IMR-90 (cell line): Measurements from ENCODE around the gene TRPC1. TPM values are rescaled to one million over a fixed set of nuclear protein-coding genes. Genes with fewer than 3 reads are reported as not detected.

Source experiments
- ATAC-seq: fragments of 200-7000 bp; cut with Tn5 transposase; 2 replicates; pipeline ENCODE4 v1.9.1; 2020; ENCODE audit warnings: low read depth, mild to moderate bottlenecking, moderate library complexity
- BruUV-seq: library from RNA; stranded (reverse); fragments of 400-500 nt; replicated peaks from 2 replicates; lab custom pipeline; 2021; lab: Mats Ljungman, UMichigan
- CTCF ChIA-PET: fragments of 300-600 bp; formaldehyde crosslinking; extraction: SDS; loops from one replicate; lab custom pipeline; 2021; ENCODE audit warnings: antibody characterized with exemption; lab: Yijun Ruan, JAX
- POLR2A ChIA-PET: fragments of 300-600 bp; sonication (Branson Sonifier 250); formaldehyde crosslinking; loops from one replicate; lab custom pipeline; 2022; ENCODE audit warnings: antibody characterized with exemption; ENCODE audit not compliant: unreplicated experiment; lab: Charles Lee
- DNase-seq: peaks from one replicate; pipeline ENCODE4 v3.0.0; 2013
- H2AFZ ChIP-seq: replicated peaks from 2 replicates; pipeline ENCODE3; 2013; ENCODE audit warnings: low read length, mild to moderate bottlenecking; ENCODE audit not compliant: poor library complexity
- H2AK5ac ChIP-seq: 2 replicates; pipeline ENCODE4 v1.6.1; 2013; ENCODE audit warnings: low read depth, low read length, inconsistent platforms
- H2AK9ac ChIP-seq: replicated peaks from 2 replicates; pipeline ENCODE3; 2013; ENCODE audit warnings: mild to moderate bottlenecking, low read depth, low read length, moderate library complexity; ENCODE audit not compliant: poor library complexity
- H2BK120ac ChIP-seq: 2 replicates; pipeline ENCODE4 v1.6.1; 2013; ENCODE audit warnings: low read depth, low read length, inconsistent platforms
- H2BK15ac ChIP-seq: 3 replicates; pipeline ENCODE4 v1.6.1; 2013; ENCODE audit warnings: low read depth, low read length, inconsistent platforms
- H2BK20ac ChIP-seq: 2 replicates; pipeline ENCODE4 v1.6.1; 2013; ENCODE audit warnings: low read depth, mild to moderate bottlenecking, inconsistent platforms, low read length, moderate library complexity
- H2BK5ac ChIP-seq: 2 replicates; pipeline ENCODE4 v1.6.1; 2013; ENCODE audit warnings: mild to moderate bottlenecking, low read depth, low read length, inconsistent platforms; ENCODE audit not compliant: poor library complexity, severe bottlenecking
- H3K14ac ChIP-seq: replicated peaks from 2 replicates; pipeline ENCODE4 v1.6.1; 2013; ENCODE audit warnings: low read depth, low read length, inconsistent platforms
- H3K18ac ChIP-seq: 2 replicates; pipeline ENCODE4 v1.6.1; 2013; ENCODE audit warnings: low read depth, low read length, control low read depth
- H3K23ac ChIP-seq: 2 replicates; pipeline ENCODE4 v1.6.1; 2013; ENCODE audit warnings: low read depth, low read length, inconsistent platforms
- H3K27ac ChIP-seq: 2 replicates; pipeline ENCODE4 v1.5.1; 2013; ENCODE audit warnings: mild to moderate bottlenecking, control low read depth, low read length; ENCODE audit not compliant: insufficient read depth
- H3K27me3 ChIP-seq: 2 replicates; pipeline ENCODE4 v1.6.1; 2013; ENCODE audit warnings: low read length; ENCODE audit not compliant: control insufficient read depth, insufficient read depth
- H3K36me3 ChIP-seq: 2 replicates; pipeline ENCODE4 v1.6.1; 2013; ENCODE audit warnings: low read length, mixed read lengths; ENCODE audit not compliant: control insufficient read depth, insufficient read depth
- H3K4ac ChIP-seq: 2 replicates; pipeline ENCODE4 v1.6.1; 2013; ENCODE audit warnings: low read depth, low read length, inconsistent platforms
- H3K4me1 ChIP-seq: 2 replicates; pipeline ENCODE4 v1.6.1; 2013; ENCODE audit warnings: low read length, mixed read lengths; ENCODE audit not compliant: control insufficient read depth, insufficient read depth
- H3K4me2 ChIP-seq: 2 replicates; pipeline ENCODE4 v1.6.1; 2013; ENCODE audit warnings: low read depth, mild to moderate bottlenecking, control low read depth, low read length, moderate library complexity
- H3K4me3 ChIP-seq: 2 replicates; pipeline ENCODE4 v1.5.1; 2013; ENCODE audit warnings: low read depth, mild to moderate bottlenecking, control low read depth, low read length, moderate library complexity; ENCODE audit not compliant: insufficient read depth
- H3K56ac ChIP-seq: 2 replicates; pipeline ENCODE4 v1.6.1; 2013; ENCODE audit warnings: low read length, inconsistent platforms; ENCODE audit not compliant: insufficient read depth; ENCODE audit errors: extremely low read depth
- H3K79me1 ChIP-seq, 2 experiments: 2 replicates each; pipeline ENCODE4 v1.6.1; 2013; ENCODE audit warnings: low read length in 2 of 2, inconsistent platforms in 1 of 2, low read depth in 1 of 2
- H3K9ac ChIP-seq: 2 replicates; pipeline ENCODE4 v1.6.1; 2013; ENCODE audit warnings: low read depth, low read length, control low read depth
- H3K9me1 ChIP-seq: 2 replicates; pipeline ENCODE4 v1.6.1; 2013; ENCODE audit warnings: low read length, inconsistent platforms; ENCODE audit not compliant: insufficient read depth
- H3K9me3 ChIP-seq: 2 replicates; pipeline ENCODE4 v1.6.1; 2013; ENCODE audit warnings: low read length; ENCODE audit not compliant: control insufficient read depth, insufficient read depth
- H4K20me1 ChIP-seq: 2 replicates; pipeline ENCODE4 v1.6.1; 2013; ENCODE audit warnings: low read length, inconsistent platforms; ENCODE audit not compliant: insufficient read depth
- H4K5ac ChIP-seq: 2 replicates; pipeline ENCODE4 v1.6.1; 2013; ENCODE audit warnings: mild to moderate bottlenecking, low read depth, low read length, control low read depth
- H4K8ac ChIP-seq, 2 experiments: 2 replicates each; pipeline ENCODE4 v1.6.1; 2013; ENCODE audit warnings: low read depth in 2 of 2, low read length in 2 of 2, control low read depth in 1 of 2, inconsistent platforms in 1 of 2
- H4K91ac ChIP-seq: 2 replicates; pipeline ENCODE4 v1.6.1; 2013; ENCODE audit warnings: low read depth, low read length, inconsistent platforms; ENCODE audit not compliant: insufficient read depth
- CEBPB ChIP-seq: IDR thresholded peaks from 2 replicates; pipeline ENCODE4 v1.6.1; 2012; ENCODE audit warnings: low read depth, low read length, improper control_type of control experiment
- CHD1 ChIP-seq: IDR thresholded peaks from 2 replicates; pipeline ENCODE4 v1.6.1; 2012; ENCODE audit warnings: low read depth, low read length, improper control_type of control experiment
- CTCF ChIP-seq: conservative IDR thresholded peaks from 2 replicates; pipeline ENCODE4 v1.5.1; 2012; ENCODE audit warnings: mild to moderate bottlenecking, low read depth, low read length, improper control_type of control experiment
- MAFK ChIP-seq: IDR thresholded peaks from 2 replicates; pipeline ENCODE4 v1.6.1; 2012; ENCODE audit warnings: low read depth, low read length, improper control_type of control experiment
- MXI1 ChIP-seq: IDR thresholded peaks from 2 replicates; pipeline ENCODE4 v1.6.1; 2012; ENCODE audit warnings: low read depth, mild to moderate bottlenecking, low read length, moderate library complexity, borderline replicate concordance
- RAD21 ChIP-seq: IDR thresholded peaks from 2 replicates; pipeline ENCODE4 v1.6.1; 2012; ENCODE audit warnings: low read length, improper control_type of control experiment
- RCOR1 ChIP-seq: IDR thresholded peaks from 2 replicates; pipeline ENCODE4 v1.6.1; 2012; ENCODE audit warnings: mild to moderate bottlenecking, low read length, improper control_type of control experiment; ENCODE audit not compliant: insufficient replicate concordance
- SMC3 ChIP-seq: fragments of 150-350 bp; IDR thresholded peaks from 2 replicates; pipeline ENCODE4 v1.6.1; 2016; ENCODE audit warnings: low read depth, mild to moderate bottlenecking, antibody characterized with exemption, low read length, moderate library complexity
- dilution Hi-C: fragments of 300-500 bp; cut with HindIII; formaldehyde crosslinking; loops from one replicate; pipeline ENCODE4 v1.14.3; 2018; ENCODE audit warnings: low sequenced_read_pairs; ENCODE audit not compliant: unreplicated experiment
- in situ Hi-C: fragments of 300-500 bp; cut with MboI; formaldehyde crosslinking; loops from 3 replicates; pipeline ENCODE4 v1.14.3; 2019; ENCODE audit warnings: low sequenced_read_pairs, inconsistent platforms, mixed read lengths
- intact Hi-C: fragments of 100-400 bp; cut with micrococcal nuclease; formaldehyde crosslinking; loops from 2 replicates; pipeline ENCODE4 v1.10.0; 2022
- polyA plus RNA-seq, 3 experiments: library from polyadenylated mRNA; depleted of rRNA; stranded (reverse); fragments of >200 nt; gene quantifications; 2 replicates each; pipeline ENCODE4 v1.2.3, GENCODE V29; 2012; ENCODE audit warnings: low replicate concordance in 1 of 3
- total RNA-seq: library from RNA; depleted of rRNA; stranded (reverse); fragments of >200 nt; gene quantifications from 2 replicates; pipeline ENCODE4 v1.2.3, GENCODE V29; 2012

TRPC1 gene
- total and polyA plus RNA-seq, 2 of the 4 experiments (the other 2 are of a cell fraction): 5.9 to 7.2 TPM

GRCh38 chr3:142777927-142778326 lies 54.1 kb downstream of the TRPC1 start:
- H4K91ac ChIP-seq: no peak overlapping the region
- ChIA-PET POLR2A (no interaction called here), CTCF (no interaction called here)
- H2BK20ac ChIP-seq: no peak overlapping the region
- H3K4me3 ChIP-seq: no peak overlapping the region
- no peaks in the 10 kb centered on the region for H3K36me3 ChIP-seq
- in situ Hi-C loops (no loop called here), intact Hi-C loops (no loop called here), dilution Hi-C loops (no loop called here)
- no peaks in the 10 kb centered on the region for H3K27me3 ChIP-seq
- no peak overlapping the region for H2BK15ac ChIP-seq
- H3K56ac ChIP-seq: no peak overlapping the region
- no TSS peak for BruUV-seq
- H3K9me1 ChIP-seq: no peaks in the 10 kb centered on the region
- H2BK5ac ChIP-seq: no peak overlapping the region
- ATAC-seq: no peak
- TF ChIP-seq CTCF: no peak
- TF ChIP-seq CHD1: no peak
- no peak for TF ChIP-seq RAD21
- TF ChIP-seq RCOR1: no peak
- TF ChIP-seq SMC3: no peak
- TF ChIP-seq MXI1: no peak
- no peak for TF ChIP-seq MAFK
- no peak for TF ChIP-seq CEBPB
- no peak overlapping the region for H2AK5ac ChIP-seq
- DNase-seq: no peak
- no peak overlapping the region for H3K27ac ChIP-seq
- H3K18ac ChIP-seq: no peak overlapping the region
- no peak overlapping the region for H4K5ac ChIP-seq
- no peak overlapping the region for H4K8ac ChIP-seq
- no peak overlapping the region for H2AFZ ChIP-seq
- H3K14ac ChIP-seq: no peak overlapping the region
- no peaks in the 10 kb centered on the region for H4K20me1 ChIP-seq
- no peak overlapping the region for H3K4me2 ChIP-seq
- no peak overlapping the region for H3K4ac ChIP-seq
- H3K9me3 ChIP-seq: no peaks in the 10 kb centered on the region
- H3K79me1 ChIP-seq: no peaks in the 10 kb centered on the region
- H3K4me1 ChIP-seq: no peaks in the 10 kb centered on the region
- no peak overlapping the region for H3K23ac ChIP-seq
- no peak overlapping the region for H2AK9ac ChIP-seq
- no peak overlapping the region for H3K9ac ChIP-seq
- no peak overlapping the region for H2BK120ac ChIP-seq
